ENCODE measurements around the gene CEACAM3. TPM values are rescaled to one million over a fixed set of nuclear protein-coding genes. Genes with fewer than 3 reads are reported as not detected.

Gene CEACAM3
- total RNA-seq, 5 donors from 2014 or later (not counting 1 experiment from before 2014, with no cell fraction given), result not detected

DNA sequence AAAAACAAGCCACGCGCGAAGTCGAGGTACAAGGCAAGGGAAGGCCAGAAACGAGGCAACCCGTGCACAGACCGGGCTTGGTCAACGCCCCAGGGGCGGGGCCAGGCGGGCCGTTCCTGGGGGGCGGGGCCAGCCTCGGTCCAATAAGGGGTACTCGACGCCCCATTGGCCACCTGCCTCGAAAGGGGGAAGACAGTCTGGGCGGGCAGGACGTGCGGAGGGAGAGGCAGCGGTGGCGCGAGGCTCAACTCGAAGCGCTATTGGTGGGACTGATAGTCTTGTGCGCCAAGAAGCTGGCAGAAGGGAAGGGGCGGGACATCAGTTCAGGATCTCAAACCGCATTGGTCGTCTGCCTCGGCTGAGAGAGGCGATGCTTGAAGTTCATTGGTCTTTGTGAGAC is 48.2 kb downstream of the CEACAM3 start, which contains the start of gene LYPD4:
LYPD4 (minus strand) TSS at position 83 of the 400 bp plus-strand sequence. CDS start 5,398 bp downstream, outside the sequence.
- H3K9me3 Mint-ChIP-seq, result peaks cover 0 to 4% (median 0%) of the 10 kb centered on the region in 3 donors
- CTCF ChIA-PET, result no interaction called here
- H3K27ac Mint-ChIP-seq, result no peak within 1 kb of the TSS

DNA sequence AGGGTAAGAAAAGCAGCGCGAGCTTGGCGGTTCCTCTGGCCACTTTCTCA is 48.4 kb downstream of the CEACAM3 start, which contains the start of gene DMRTC2:
DMRTC2 (plus strand) TSS at position 42 of the 50 bp plus-strand sequence. CDS start 2,387 bp downstream, outside the sequence.
- no peaks in the 10 kb centered on the region for H3K4me1 ChIP-seq (ENCODE audit: control insufficient read depth in 1 of 2, extremely low read depth in 1 of 2, insufficient read depth in 2 of 2, low read length in 2 of 2)
- H3K36me3 ChIP-seq (ENCODE audit: control insufficient read depth in 2 of 2, extremely low read depth in 1 of 2, insufficient read depth in 1 of 2, low read length in 1 of 2), result no peaks in the 10 kb centered on the region
- ChIA-PET POLR2A (no interaction called here), CTCF (no interaction called here)
- peaks cover 0 to 15% of the 10 kb centered on the region in 2 experiments for H3K27me3 ChIP-seq (replicated peaks in 1 of 2; ENCODE audit: control insufficient read depth in 2 of 2, extremely low read depth in 1 of 2, insufficient read depth in 2 of 2, low read length in 1 of 2)
- no peak within 1 kb of the TSS for H3K4me3 ChIP-seq (ENCODE audit: control insufficient read depth in 1 of 2, extremely low read depth in 1 of 2, low read length in 1 of 2)
- peaks cover 0 to 4% (median 0%) of the 10 kb centered on the region in 3 donors for H3K9me3 Mint-ChIP-seq
- H3K36me3 Mint-ChIP-seq, result no peaks in the 10 kb centered on the region
- no peak for ATAC-seq (replicated peaks in 1 of 4)
- WGBS (ENCODE audit: insufficient coverage), result 100% methylated on average over 1 of the region's 3 CpGs
- H3K27me3 Mint-ChIP-seq, result no peaks in the 10 kb centered on the region
- H3K4me1 Mint-ChIP-seq, result no peaks in the 10 kb centered on the region
- no peak within 1 kb of the TSS for H3K27ac Mint-ChIP-seq
- H3K27ac ChIP-seq (ENCODE audit: low read length), result no peak within 1 kb of the TSS
- DNase-seq, result no peak
- H3K4me3 Mint-ChIP-seq, result no peak within 1 kb of the TSS
- no peaks in the 10 kb centered on the region for H3K9me3 ChIP-seq

More for the DNA sequence above, 48.2 kb downstream of the CEACAM3 start, which contains the start of gene LYPD4:
- H3K27me3 Mint-ChIP-seq, result no peaks in the 10 kb centered on the region
- POLR2A ChIA-PET, result no interaction called here
- WGBS (ENCODE audit: insufficient coverage), result 89% methylated on average over 26 of the region's 30 CpGs
- no peaks in the 10 kb centered on the region for H3K36me3 ChIP-seq (ENCODE audit: control insufficient read depth in 2 of 2, extremely low read depth in 1 of 2, insufficient read depth in 1 of 2, low read length in 1 of 2)
- no peak for ATAC-seq (replicated peaks in 1 of 4)
- H3K36me3 Mint-ChIP-seq, result no peaks in the 10 kb centered on the region
- H3K4me3 ChIP-seq (ENCODE audit: control insufficient read depth in 1 of 2, extremely low read depth in 1 of 2, low read length in 1 of 2), result no peak within 1 kb of the TSS
- peaks cover 0 to 17% of the 10 kb centered on the region in 2 experiments for H3K27me3 ChIP-seq (replicated peaks in 1 of 2; ENCODE audit: control insufficient read depth in 2 of 2, extremely low read depth in 1 of 2, insufficient read depth in 2 of 2, low read length in 1 of 2)
- no peak for DNase-seq
- H3K9me3 ChIP-seq, result no peaks in the 10 kb centered on the region
- no peaks in the 10 kb centered on the region for H3K4me1 Mint-ChIP-seq
- no peak within 1 kb of the TSS for H3K27ac ChIP-seq (ENCODE audit: low read length)
- no peak within 1 kb of the TSS for H3K4me3 Mint-ChIP-seq
- no peaks in the 10 kb centered on the region for H3K4me1 ChIP-seq (ENCODE audit: control insufficient read depth in 1 of 2, extremely low read depth in 1 of 2, insufficient read depth in 2 of 2, low read length in 2 of 2)

GRCh38 chr19:41845051-41845590 is 48.7 kb downstream of the CEACAM3 start:
- Mint-ChIP-seq H3K9me3 (peaks cover 0 to 4% (median 0%) of the 10 kb centered on the region in 3 donors), H3K4me1 (no peaks in the 10 kb centered on the region), H3K27ac (no peak overlapping the region), H3K27me3 (no peaks in the 10 kb centered on the region), H3K36me3 (no peaks in the 10 kb centered on the region), H3K4me3 (no peak overlapping the region)
- DNase-seq (no peak), ATAC-seq (replicated peaks in 1 of 4) (no peak)
- POLR2A ChIA-PET, result no interaction called here
- peaks cover 0 to 12% of the 10 kb centered on the region in 2 experiments for H3K27me3 ChIP-seq (replicated peaks in 1 of 2; ENCODE audit: control insufficient read depth in 2 of 2, extremely low read depth in 1 of 2, insufficient read depth in 2 of 2, low read length in 1 of 2)
- CTCF ChIA-PET, result no interaction called here
- H3K36me3 ChIP-seq (ENCODE audit: control insufficient read depth in 2 of 2, extremely low read depth in 1 of 2, insufficient read depth in 1 of 2, low read length in 1 of 2), result no peaks in the 10 kb centered on the region
- H3K4me3 ChIP-seq (ENCODE audit: control insufficient read depth in 1 of 2, extremely low read depth in 1 of 2, low read length in 1 of 2), result no peak overlapping the region
- WGBS (ENCODE audit: insufficient coverage), result 99% methylated on average over 10 of the region's 23 CpGs
- no peak overlapping the region for H3K27ac ChIP-seq (ENCODE audit: low read length)
- no peaks in the 10 kb centered on the region for H3K9me3 ChIP-seq
- H3K4me1 ChIP-seq (ENCODE audit: control insufficient read depth in 1 of 2, extremely low read depth in 1 of 2, insufficient read depth in 2 of 2, low read length in 2 of 2), result no peaks in the 10 kb centered on the region

DNA sequence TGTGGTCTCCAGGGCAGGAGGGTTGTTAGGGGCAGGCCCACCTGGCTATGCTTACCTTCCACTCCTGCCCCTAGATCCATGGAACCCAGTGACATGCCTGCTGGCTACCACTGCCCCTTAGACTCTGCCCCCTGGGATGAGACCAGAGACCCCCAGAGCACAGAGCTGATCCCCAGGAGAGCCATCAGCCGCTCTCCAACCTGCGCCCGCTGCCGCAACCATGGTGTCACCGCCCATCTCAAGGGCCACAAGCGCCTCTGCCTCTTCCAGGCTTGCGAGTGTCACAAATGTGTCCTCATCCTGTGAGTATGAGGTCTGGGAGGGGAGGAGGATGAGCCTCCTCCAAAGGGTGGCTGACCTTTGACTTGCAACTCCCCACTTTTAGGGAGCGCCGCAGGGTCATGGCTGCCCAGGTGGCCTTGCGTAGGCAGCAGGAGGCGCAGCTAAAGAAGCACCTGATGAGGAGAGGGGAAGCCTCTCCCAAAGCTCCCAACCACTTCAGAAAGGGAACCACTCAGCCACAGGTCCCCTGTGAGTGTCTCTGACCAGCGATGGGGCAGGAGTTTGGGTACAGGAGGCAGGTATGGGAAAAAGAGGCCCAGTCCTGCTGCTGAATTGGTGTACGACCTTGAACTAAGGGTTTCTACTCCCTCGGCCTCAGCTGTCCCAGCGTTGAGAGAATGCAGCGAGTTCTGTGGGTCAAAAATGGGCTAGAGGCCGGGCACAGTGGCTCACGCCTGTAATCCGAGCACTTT is 51.1 kb downstream of the CEACAM3 start:
- H3K9me3 Mint-ChIP-seq, result peaks cover 0 to 4% (median 0%) of the 10 kb centered on the region in 3 donors
- H3K4me3 Mint-ChIP-seq, result no peak overlapping the region
- Histone ChIP-seq H3K27me3 (replicated peaks in 1 of 2; ENCODE audit: control insufficient read depth in 2 of 2, extremely low read depth in 1 of 2, insufficient read depth in 2 of 2, low read length in 1 of 2) (peaks cover 0 to 11% of the 10 kb centered on the region in 2 experiments), H3K9me3 (no peaks in the 10 kb centered on the region), H3K27ac (ENCODE audit: low read length) (no peak overlapping the region), H3K4me3 (ENCODE audit: control insufficient read depth in 1 of 2, extremely low read depth in 1 of 2, low read length in 1 of 2) (no peak overlapping the region), H3K4me1 (ENCODE audit: control insufficient read depth in 1 of 2, extremely low read depth in 1 of 2, insufficient read depth in 2 of 2, low read length in 2 of 2) (no peaks in the 10 kb centered on the region), H3K36me3 (ENCODE audit: control insufficient read depth in 2 of 2, extremely low read depth in 1 of 2, insufficient read depth in 1 of 2, low read length in 1 of 2) (no peaks in the 10 kb centered on the region)
- ChIA-PET POLR2A (no interaction called here), CTCF (no interaction called here)
- H3K27me3 Mint-ChIP-seq, result no peaks in the 10 kb centered on the region
- 82% methylated on average over 13 of the region's 19 CpGs for WGBS (ENCODE audit: insufficient coverage)
- H3K27ac Mint-ChIP-seq, result no peak overlapping the region
- DNase-seq, result no peak
- H3K4me1 Mint-ChIP-seq, result no peaks in the 10 kb centered on the region
- H3K36me3 Mint-ChIP-seq, result no peaks in the 10 kb centered on the region
- no peak for ATAC-seq (replicated peaks in 1 of 4)

GRCh38 chr19:41848666-41849065 is 52.3 kb downstream of the CEACAM3 start:
- Mint-ChIP-seq H3K4me1 (no peaks in the 10 kb centered on the region), H3K27me3 (peaks cover 1 to 2% of the 10 kb centered on the region in 2 donors), H3K4me3 (no peak overlapping the region), H3K9me3 (peaks cover 0 to 2% (median 0%) of the 10 kb centered on the region in 3 donors), H3K36me3 (no peaks in the 10 kb centered on the region), H3K27ac (no peak overlapping the region)
- 84% methylated on average over 5 of the region's 6 CpGs for WGBS (ENCODE audit: insufficient coverage)
- no peak for DNase-seq
- ChIA-PET CTCF (interaction anchor here in 1 of 2 donors (0.6 kb wide), 1 partner anchor 77 kb away, joined by 3 read pairs; no protein-coding TSS in a partner anchor), POLR2A (interaction anchor here in 1 of 2 donors (0.6 kb wide), 1 partner anchor 47 kb away, joined by 3 read pairs; no protein-coding TSS in a partner anchor)
- Histone ChIP-seq H3K4me1 (ENCODE audit: control insufficient read depth in 1 of 2, extremely low read depth in 1 of 2, insufficient read depth in 2 of 2, low read length in 2 of 2) (no peaks in the 10 kb centered on the region), H3K27ac (ENCODE audit: low read length) (no peak overlapping the region), H3K27me3 (replicated peaks in 1 of 2; ENCODE audit: control insufficient read depth in 2 of 2, extremely low read depth in 1 of 2, insufficient read depth in 2 of 2, low read length in 1 of 2) (peaks cover 0 to 11% of the 10 kb centered on the region in 2 experiments), H3K9me3 (no peaks in the 10 kb centered on the region), H3K4me3 (ENCODE audit: control insufficient read depth in 1 of 2, extremely low read depth in 1 of 2, low read length in 1 of 2) (no peak overlapping the region), H3K36me3 (ENCODE audit: control insufficient read depth in 2 of 2, extremely low read depth in 1 of 2, insufficient read depth in 1 of 2, low read length in 1 of 2) (no peaks in the 10 kb centered on the region)
- ATAC-seq (replicated peaks in 1 of 4), result no peak

- ChIA-PET POLR2A (no interaction called here), CTCF (interaction anchor here in 1 of 2 donors (0.6 kb wide), 2 partner anchors 77 to 1152 kb away, joined by 3 to 6 read pairs; no protein-coding TSS in a partner anchor)
- Mint-ChIP-seq H3K36me3 (no peaks in the 10 kb centered on the region), H3K9me3 (no peaks in the 10 kb centered on the region), H3K27me3 (peaks cover 2 to 3% of the 10 kb centered on the region in 2 donors), H3K4me3 (no peak overlapping the region), H3K4me1 (no peaks in the 10 kb centered on the region), H3K27ac (no peak overlapping the region)
- Histone ChIP-seq H3K9me3 (no peaks in the 10 kb centered on the region), H3K4me1 (ENCODE audit: control insufficient read depth in 1 of 2, extremely low read depth in 1 of 2, insufficient read depth in 2 of 2, low read length in 2 of 2) (no peaks in the 10 kb centered on the region), H3K36me3 (ENCODE audit: control insufficient read depth in 2 of 2, extremely low read depth in 1 of 2, insufficient read depth in 1 of 2, low read length in 1 of 2) (no peaks in the 10 kb centered on the region), H3K4me3 (ENCODE audit: control insufficient read depth in 1 of 2, extremely low read depth in 1 of 2, low read length in 1 of 2) (no peak overlapping the region), H3K27me3 (replicated peaks in 1 of 2; ENCODE audit: control insufficient read depth in 2 of 2, extremely low read depth in 1 of 2, insufficient read depth in 2 of 2, low read length in 1 of 2) (peaks cover 0 to 11% of the 10 kb centered on the region in 2 experiments), H3K27ac (ENCODE audit: low read length) (no peak overlapping the region)
- DNase-seq (no peak), ATAC-seq (replicated peaks in 1 of 4) (no peak)
- WGBS (ENCODE audit: insufficient coverage), result no CpG with 5 or more reads among the region's 2 CpGs
Measured at GRCh38 chr19:41849067-41849466, 52.7 kb downstream of the CEACAM3 start.
